GM21447 (cell line): ENCODE measurements around the gene BRPF1.
"Not testable (repeated sequence)": the region's sequence is repeated elsewhere in the genome, so short reads cannot be mapped to it uniquely, and the experiment has no call there.

ENCODE experiments used
- ATAC-seq: cut with Tn5 transposase; IDR thresholded peaks from one replicate; pipeline ENCODE4 v1.9.1; 2021; ENCODE audit not compliant: unreplicated experiment

The BRPF1 gene

DNA sequence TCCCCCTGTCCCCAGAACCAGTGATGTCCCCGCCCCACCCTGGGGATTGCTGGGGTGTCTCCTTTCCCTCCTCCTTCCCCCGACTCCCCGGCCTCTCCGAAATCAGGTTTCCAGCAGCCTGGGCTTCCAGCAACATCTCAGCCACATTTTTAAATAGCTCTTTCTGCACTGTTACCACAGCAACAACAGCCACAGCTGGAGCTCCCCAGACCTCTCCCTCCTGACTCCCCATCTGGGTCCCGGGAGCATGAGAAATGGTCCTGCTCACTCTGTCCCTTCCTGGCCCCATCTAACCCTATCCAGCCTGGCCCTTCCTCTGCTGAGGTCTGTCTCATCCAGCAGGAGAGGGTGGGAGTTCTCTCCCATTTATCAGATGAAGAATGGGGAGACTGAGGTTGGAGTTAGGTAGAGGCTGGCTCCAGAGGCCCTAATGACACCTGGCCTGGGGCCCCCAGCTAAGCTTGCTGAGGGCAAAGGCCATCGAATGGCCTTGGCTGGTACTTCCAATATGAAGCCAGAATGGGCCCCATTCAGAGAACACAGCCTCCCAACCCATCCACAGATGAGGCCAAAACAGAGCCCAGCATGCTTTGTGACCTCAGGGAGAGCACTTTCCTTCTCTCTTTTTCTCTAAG is 36.7 kb downstream of the BRPF1 start:
- ATAC-seq: no peak

DNA sequence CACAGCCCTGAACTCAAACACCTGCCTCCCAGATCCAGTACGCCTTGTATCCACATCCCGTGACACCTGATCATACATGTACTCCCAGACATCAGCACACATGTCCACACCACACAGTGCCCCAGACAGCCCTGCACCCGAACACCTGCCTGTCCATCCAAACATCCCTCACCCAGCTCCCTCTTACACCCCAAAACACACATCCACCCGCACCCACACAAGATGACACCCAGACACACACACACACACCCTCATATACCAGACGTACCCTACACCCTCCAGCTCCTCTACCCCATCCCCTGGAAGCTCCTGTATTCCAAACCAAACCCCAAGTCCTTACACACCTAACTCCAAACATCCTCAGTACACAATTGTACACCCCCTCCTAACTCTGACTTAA is 37.5 kb downstream of the BRPF1 start:
- ATAC-seq: no peak

DNA sequence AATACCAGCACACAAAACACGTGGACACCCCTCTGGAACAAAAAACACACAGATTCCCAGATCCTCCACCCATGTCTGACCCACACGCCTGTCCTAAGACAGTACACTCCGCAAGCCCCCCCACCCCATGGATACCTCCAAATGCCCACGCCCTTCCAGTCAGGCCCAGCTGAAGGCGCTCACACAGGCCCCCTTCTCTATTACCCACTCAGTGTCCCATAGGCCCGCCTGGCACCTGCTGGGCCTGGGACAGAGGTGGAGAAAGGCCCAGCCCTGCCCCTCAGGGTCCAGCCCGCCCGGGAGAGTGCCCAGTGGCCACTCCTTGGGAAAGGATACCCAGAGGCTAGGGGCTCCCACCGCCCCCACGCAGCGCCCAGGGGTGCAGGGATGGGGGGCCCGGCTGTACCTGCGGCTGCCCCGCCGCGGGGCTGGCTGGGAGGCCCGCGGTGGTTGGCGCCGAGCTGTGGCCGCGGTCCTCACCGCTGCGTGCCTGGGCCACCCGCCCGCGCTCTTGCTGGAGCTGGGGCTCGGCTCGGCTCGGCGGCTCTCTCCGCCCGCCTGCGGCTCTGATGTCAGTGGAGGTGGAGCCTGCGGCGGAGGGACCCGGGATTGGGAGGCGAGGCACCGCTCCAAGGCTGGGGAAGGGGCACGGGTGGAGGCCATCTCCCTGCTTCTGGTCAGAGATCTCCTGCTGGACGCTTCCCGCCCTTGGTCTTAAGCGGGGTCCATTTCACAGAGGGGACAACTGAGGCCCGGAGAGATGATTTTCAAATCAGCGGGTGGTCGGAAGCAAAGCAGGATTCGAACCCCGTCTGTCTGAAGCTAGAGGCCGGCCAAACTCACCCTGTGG is 38.1 kb downstream of the BRPF1 start, which contains the start of gene CAMK1:
Gene CAMK1, minus strand, starts transcription at position 522 of the 850 bp plus-strand sequence. CDS start 2,198 bp downstream, outside the sequence.
- ATAC-seq: no peak

DNA sequence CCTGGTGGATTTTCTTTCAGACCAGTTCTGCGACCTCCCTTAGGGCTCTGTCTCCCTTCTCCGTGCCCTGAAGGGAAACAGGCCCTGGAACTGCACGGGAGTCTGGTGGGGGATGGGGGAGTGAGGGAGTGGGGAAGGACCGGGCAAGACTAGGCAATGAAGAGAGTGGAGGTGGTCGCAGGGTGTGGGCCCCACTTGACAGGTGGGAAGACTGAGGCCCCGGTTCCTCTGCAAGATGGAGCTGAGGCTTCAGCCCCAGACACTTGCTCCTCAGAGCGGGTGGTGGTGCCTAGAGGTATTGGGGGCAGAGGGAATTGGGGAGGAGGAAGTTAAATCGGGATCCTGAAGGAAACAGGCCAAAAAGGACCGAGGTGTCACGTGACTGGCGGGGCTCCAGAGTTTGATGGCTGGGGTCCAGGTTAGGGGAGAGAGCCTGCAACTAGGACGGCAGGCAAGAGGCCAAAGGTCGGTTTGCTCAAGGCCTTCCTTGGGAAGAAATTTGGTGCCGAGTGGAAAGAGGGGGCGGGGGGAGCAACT is 38.8 kb downstream of the BRPF1 start:
- ATAC-seq: no peak

DNA sequence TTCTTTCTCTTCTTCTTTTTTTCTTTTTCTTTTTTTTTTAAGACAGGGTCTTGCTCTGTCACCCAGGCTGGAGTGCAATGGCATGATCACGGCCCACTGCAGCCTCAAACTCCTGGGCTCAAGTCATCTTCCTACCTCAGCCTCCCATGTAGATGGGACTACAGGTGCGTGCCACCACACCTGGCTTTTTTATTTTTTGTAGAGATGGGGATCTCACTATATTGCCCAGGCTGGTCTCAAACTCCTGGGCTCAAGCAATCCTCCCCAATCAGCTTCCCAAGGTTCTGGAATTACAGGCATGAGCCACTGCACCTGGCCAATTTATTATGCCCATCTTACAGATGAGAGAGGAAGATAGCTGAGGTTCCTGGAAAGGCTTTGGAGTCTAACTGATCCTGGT is 39.5 kb downstream of the BRPF1 start:
- ATAC-seq: not testable (repeated sequence)

DNA sequence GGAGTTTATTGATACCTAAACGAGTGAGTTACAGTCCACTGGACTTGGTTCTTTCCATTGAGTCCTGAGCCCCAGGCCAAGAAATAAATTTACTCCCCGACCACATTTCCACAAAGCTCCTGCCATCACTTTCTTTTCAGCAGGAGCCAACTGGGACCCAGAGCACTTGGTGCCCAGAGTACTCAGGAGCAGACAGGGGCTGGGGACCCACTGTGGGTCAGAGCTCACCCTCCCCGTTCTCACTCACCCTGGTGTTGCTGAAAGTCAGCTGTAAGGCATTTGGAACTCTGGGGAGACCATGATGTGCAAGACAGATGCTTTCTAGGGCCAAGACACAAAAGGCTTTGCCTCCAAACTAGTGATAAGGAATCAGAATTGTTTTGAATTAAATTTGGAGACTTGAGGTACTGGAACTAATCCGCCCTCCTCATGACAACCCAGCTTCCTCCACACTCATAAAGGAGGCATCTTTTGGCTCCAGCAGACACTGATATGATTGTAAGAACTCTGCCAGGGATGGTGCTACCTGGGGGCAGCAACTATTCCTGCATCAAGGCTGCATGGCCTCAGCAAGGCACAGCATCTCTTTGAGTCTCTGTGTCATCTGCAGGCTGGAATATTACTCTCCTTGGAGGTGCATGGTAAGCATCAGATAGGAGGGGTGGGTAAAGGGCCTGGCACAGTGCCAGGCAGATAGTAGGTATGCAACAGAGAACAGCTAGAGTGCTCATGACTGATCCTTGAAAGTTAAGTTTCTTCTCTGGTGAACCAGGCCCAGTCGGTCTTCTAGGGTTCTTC is 45.6 kb downstream of the BRPF1 start:
- ATAC-seq: no peak

DNA sequence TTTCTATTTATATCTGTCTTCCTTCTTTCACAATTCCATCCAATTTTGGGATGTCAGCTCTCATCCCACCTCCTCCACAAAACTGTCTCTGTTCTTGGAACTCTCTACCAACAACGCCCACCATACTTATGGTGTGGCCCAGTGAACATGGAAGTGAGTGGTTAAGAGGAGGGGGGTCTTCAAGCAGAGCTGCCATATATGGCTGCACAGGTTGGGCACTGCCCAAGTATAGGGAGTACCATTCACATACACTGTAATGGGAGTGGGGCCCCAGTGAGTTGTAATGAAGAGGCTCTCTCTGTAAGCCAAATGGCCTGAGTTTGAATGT is 46.1 kb downstream of the BRPF1 start:
- ATAC-seq: no peak

DNA sequence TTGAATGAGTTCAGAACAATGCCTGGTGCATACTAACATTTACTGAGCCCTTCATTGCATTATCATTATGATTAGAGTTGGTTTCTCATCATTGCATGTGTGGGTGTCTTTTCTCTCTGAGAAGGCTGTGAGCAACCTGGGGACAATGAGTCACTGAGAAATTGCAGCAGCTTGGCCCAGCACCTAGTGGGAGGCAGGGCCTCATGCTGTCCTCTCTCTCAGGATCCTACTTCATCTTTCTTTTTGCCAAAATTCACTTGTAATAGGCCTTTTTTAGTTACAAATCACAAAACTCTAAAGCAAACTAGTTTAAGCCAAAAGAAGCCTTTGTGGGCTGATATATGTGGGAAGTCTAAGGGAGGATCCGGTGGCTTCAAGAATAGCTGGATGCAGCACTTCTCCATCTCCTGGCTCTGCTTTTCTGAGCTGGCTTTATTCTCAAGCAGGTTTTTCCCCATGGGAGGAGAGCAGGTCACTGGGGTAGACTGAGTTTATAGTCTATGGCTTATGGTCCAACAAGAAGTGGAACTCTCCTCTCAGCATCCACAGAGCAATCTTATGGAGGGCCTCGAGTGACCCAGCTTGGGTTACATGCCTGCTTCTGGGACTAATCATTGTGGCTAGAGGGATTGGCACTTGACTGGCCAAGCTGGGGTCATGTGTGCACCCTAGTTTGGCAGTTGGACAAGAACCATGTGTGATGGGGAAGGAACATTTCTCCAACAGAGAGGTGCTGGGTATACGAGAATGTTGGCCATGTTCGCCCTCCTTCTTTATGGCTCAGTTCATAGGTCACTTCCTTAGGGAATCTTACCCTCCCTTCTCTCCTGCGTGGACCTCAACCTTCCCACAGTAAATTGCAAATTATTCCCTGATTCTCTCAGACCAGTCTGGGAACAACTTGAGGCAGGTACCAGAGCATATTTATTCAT is 46.9 kb downstream of the BRPF1 start:
- ATAC-seq: no peak

DNA sequence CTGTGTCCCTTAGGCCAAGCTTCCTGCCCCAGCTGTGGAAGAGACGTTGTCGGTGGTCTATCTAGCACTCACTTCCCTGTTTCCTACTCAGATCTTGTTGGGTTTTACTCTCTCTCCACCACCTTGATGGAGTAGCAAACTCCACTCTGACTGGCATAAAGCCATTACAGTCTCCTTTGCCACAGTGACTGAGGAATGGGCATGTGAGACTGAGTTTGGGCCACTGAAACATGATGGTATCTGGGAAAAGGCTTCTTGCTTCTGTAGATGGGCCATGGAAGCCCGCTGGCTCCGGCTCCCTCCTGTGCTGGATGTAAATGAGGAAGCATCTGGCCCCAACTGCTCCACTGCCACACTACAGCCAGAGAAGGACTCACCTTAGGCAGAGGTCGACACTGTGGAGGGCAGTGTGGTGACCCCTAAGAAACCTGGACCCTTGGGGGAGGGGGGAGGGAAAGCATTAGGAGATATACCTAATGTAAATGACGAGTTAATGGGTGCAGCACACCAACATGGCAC is 47.6 kb downstream of the BRPF1 start:
- ATAC-seq: no peak

DNA sequence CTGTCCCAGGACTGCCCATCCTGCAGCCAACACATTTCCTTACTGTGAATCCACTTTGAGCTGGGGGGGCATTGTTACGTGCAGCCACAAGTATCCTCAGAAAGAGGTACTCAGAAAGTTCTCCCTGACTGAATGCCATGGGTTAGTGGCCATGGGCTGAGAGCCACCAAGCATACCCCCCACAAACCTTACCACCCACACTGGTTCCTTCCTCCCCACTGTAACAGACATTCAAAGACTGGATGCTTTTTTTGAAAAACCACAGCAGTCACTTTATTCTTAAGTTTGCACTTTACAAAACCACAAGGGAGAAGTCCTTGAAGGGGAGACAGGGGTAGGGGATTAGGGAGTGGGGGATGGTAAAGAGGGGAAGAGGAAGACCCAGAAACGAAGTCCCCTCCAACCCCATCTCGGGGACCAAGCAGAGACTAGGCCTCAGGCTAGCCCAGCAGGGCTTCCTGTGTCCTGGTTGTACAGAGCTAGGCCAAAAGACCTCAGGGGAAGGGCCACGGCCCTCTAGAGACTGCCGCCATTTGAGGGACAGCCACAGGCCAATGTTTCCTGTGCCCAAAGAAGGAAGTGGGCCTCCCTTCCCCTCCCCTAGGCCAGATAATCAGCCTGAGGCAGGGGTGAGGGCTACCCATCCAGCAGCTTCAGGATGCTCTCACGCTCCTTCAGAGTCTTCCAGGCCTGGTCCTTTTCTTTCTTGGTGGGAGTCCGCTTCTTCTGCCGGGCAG is 48.4 kb downstream of the BRPF1 start:
- ATAC-seq: peak; percentile 60

DNA sequence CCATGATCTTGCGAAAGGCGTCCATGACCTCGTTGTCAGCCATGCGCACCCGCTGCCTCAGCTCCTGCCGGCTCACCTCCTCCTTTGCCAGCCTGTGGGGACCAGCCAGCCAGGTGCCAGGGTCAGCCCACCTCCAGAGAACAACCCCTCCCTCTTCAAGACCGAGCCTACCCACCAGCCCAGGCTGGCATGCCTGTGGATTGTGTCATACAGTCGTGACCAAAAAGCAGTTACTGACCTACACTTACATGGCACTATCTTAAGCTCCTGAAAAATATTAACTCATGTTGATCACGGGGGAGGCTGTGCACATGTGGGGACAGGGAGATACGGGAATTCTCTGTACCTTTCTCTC is 48.9 kb downstream of the BRPF1 start:
- no peak for ATAC-seq

DNA sequence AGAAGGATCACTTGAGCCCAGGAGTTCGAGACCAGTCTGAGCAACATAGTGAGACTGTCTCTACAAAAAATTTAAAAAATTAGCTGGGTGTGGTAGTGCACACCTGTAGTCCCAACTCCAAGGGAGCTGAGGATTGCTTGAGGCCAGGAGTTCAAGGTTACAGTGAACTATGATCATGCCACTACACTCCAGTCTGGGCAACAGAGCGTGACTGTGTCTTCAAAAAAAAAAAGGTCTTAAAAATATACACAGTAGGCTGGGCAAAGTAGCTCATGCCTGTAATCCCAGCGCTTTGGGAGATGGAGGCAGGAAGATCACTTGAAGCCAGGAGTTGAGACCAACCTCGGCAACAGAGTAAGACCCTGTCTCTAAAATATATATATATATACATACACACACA is 49.4 kb downstream of the BRPF1 start:
- ATAC-seq: no peak

DNA sequence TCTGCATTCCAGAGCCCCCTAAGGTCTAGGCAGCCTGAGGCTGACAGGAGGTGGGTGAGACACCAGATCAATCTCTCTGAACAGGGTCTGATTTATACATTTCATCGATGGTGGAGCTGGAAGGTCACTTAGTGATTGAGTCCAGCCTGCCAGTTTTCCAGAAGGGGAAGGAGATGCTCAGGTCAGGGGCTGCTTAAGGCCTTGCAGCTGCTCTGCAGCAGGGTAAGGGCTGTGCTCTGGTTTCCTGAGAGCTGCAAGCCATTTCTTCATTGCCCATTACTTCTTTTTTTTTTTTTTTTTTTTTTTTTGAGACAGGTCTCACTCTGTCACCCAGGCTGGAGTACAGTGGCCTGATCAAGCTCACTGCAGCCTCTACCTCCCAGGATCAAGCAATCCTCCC is 50.0 kb downstream of the BRPF1 start:
- no peak for ATAC-seq

DNA sequence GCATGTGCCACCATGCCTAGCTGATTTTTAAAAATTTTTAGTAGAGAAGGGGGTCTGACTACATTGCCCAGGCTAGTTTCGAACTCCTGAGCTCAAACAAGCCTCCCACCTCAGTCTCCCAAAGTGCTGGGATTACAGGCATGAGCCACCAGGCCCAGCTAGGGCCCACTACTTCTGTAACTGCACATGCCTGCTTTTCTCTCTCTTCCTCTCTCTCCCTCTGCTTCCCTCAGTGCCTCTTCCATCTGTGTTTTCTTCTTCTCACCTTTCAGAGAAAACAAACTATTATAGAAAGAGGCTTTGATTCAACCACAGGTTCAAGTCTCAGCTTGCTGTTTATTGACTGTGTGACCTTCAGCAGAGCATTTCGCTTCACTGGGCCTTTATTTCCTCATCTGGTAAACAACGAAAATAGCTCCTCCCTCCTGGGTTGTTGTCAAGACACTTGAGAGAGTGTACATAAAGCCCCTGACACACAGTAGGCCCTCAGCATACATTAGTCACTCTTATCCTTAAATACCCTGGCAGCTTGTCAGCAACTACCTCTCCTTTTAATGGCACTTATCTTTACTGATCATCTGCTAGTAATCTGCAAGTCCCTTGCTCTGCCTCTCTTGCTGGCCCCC is 50.6 kb downstream of the BRPF1 start:
- ATAC-seq: no peak

DNA sequence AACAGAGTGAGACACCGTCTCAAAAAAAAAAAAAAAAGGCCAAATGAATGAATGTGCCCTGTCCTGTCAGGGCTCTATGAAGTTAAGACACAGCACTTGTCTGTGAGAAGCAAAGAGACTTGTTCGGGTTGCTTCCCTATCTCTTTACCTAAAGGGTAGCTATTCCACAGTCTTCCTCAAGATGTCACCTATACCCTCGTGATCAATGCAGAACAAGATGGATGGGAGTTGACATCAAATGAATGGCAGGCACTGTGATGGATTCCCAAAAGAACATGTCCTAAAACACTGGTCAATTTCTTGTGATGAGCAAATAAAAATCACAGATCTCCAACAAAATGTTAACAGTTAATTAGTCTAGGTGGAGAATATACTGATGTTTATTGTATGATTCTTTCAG is 51.2 kb downstream of the BRPF1 start:
- ATAC-seq: no peak

DNA sequence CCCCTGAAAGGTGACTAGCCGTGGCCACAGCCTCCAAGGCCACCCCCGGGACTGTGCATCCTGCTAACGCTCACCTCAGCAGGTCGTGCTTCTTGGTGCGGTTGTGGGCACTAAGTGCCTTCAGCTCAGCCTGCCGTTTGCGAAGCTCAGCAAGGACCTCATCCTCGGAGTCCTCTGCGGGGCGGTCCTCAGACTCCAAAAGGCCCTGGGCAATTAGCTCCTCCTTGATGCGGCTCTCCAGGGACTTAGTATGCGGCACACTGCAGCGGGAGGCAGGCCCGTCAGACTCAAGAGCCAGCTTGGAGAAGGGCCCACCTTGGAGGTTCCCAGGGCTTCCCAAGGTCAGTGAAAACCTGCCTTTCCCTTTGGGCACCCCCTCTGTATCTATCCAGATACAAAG is 52.4 kb downstream of the BRPF1 start:
- no peak for ATAC-seq

DNA sequence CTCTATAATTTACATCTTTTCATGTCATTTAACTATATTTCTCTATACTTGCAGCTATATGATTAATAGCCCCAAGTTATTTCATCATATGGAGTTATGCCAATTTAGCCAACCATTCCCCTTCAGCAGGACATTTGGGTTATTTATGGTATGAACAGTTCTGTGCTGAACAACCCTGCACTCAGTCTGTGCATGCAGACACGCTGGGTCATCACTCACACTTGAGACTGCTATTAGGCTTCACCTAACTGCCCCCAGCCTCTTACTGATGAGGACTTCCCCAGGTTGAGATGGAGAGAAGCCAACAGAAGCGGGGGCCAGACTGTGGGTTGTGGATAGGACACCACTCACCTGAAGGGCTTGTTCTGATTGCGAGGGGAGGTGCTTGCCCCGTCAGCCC is 53.4 kb downstream of the BRPF1 start:
- ATAC-seq: no peak

DNA sequence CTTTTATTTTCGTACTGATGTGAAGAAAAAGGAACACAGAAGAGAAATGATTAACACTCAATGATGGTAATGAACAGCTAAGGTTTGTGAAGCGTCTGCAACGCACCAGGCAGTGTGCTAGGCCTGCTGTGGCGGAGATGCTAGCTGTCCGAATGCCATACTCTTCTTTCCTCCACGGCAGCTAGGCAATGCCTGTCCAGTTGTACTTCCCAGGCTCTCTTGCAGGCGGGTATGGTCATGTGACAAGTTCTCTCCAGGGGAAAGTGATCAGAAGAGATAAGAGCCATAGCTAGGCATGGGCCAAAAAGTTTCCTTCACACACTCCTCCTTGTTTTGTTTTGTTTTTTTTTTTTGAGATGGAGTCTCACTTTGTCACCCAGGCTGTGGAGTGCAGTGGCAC is 54.1 kb downstream of the BRPF1 start:
- ATAC-seq: no peak

DNA sequence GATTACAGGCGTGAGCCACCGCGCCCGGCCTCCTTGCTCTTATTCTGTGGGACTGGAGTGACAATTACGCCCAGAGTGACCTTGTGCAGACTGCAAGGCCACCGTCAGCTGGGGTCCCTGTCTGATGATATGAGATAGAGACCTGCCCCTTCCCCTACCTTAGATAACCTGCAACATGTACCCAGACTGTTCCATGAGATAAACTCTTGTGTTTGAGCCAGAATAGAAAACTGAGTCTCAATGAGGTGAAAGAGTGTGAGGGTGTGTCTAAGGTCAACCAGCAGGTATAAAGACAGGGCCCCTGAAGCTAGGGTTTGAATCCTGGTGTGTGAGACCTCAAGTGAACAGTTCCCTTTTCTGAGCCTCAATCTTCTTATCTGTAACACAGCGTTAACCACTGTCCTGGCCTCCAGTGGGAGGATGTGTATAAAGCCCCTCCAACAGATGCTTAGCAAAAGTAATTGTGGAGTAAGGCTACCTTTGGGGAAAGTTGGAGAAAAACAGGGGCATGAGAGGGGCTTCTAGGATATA is 54.7 kb downstream of the BRPF1 start:
- ATAC-seq: no peak
